GM06990 (cell line): ENCODE measurements around the gene TUBB2B.

Source experiments
- DNase-seq: peaks from one replicate; pipeline ENCODE4 v3.0.0-alpha.2; 2011; ENCODE audit not compliant: insufficient read length; ENCODE audit errors: extremely low read depth
- H3K27me3 ChIP-seq: replicated peaks from 2 replicates; pipeline ENCODE4 v1.6.0; 2011; ENCODE audit warnings: low read length; ENCODE audit not compliant: control insufficient read depth, insufficient read depth
- H3K36me3 ChIP-seq: 2 replicates; pipeline ENCODE4 v1.5.1; 2011; ENCODE audit warnings: low read length; ENCODE audit not compliant: control insufficient read depth, insufficient read depth
- H3K4me3 ChIP-seq: replicated peaks from 2 replicates; pipeline ENCODE4 v1.5.1; 2011; ENCODE audit warnings: low read depth, mild to moderate bottlenecking, control low read depth, low read length
- TF ChIP-seq, protein P1 (sequence below): IDR thresholded peaks from 2 replicates; pipeline ENCODE4 v1.5.1; 2011; ENCODE audit warnings: low read length, control low read depth, mild to moderate bottlenecking, inconsistent platforms; ENCODE audit not compliant: insufficient read depth, poor library complexity, severe bottlenecking

TUBB2B gene

GRCh38 chr6:3214898-3215297 lies 12.6 kb downstream of the TUBB2B start:
- H3K27me3 ChIP-seq: no peaks in the 10 kb centered on the region
- DNase-seq: no peak
- TF ChIP-seq, protein P1, sequence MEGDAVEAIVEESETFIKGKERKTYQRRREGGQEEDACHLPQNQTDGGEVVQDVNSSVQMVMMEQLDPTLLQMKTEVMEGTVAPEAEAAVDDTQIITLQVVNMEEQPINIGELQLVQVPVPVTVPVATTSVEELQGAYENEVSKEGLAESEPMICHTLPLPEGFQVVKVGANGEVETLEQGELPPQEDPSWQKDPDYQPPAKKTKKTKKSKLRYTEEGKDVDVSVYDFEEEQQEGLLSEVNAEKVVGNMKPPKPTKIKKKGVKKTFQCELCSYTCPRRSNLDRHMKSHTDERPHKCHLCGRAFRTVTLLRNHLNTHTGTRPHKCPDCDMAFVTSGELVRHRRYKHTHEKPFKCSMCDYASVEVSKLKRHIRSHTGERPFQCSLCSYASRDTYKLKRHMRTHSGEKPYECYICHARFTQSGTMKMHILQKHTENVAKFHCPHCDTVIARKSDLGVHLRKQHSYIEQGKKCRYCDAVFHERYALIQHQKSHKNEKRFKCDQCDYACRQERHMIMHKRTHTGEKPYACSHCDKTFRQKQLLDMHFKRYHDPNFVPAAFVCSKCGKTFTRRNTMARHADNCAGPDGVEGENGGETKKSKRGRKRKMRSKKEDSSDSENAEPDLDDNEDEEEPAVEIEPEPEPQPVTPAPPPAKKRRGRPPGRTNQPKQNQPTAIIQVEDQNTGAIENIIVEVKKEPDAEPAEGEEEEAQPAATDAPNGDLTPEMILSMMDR: no peak
- no peak overlapping the region for H3K4me3 ChIP-seq
- no peaks in the 10 kb centered on the region for H3K36me3 ChIP-seq

- TF ChIP-seq, protein P1: no peak
- H3K36me3 ChIP-seq: no peaks in the 10 kb centered on the region
- no peak overlapping the region for H3K4me3 ChIP-seq
- no peaks in the 10 kb centered on the region for H3K27me3 ChIP-seq
- DNase-seq: no peak
Measured at GRCh38 chr6:3213334-3213695, 14.1 kb downstream of the TUBB2B start.

DNA sequence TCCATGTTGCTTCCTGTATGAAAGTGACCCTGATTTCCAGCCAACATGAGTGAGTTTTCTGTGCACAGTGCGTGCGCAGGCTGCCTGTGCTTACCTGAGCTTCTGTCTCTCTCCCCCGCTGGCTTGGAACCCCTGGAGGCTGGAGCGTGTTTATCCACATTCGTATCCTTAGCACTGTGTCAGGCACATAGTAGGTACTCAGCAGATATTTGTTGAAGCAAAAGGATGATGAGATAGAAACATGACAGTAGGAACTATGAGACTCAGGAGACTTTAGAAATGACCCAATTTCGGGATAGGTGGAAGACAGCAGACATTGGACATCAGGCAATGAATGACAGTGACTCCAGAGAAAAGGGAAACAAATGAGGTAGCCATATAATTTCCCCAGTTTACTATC lies 15.2 kb downstream of the TUBB2B start:
- Histone ChIP-seq H3K4me3 (no peak overlapping the region), H3K36me3 (no peaks in the 10 kb centered on the region), H3K27me3 (no peaks in the 10 kb centered on the region)
- TF ChIP-seq, protein P1: no peak
- DNase-seq: no peak

- TF ChIP-seq, protein P1: no peak
- Histone ChIP-seq H3K36me3 (no peaks in the 10 kb centered on the region), H3K4me3 (no peak overlapping the region), H3K27me3 (no peaks in the 10 kb centered on the region)
- DNase-seq: no peak
Measured at GRCh38 chr6:3211681-3212080, 15.8 kb downstream of the TUBB2B start.

DNA sequence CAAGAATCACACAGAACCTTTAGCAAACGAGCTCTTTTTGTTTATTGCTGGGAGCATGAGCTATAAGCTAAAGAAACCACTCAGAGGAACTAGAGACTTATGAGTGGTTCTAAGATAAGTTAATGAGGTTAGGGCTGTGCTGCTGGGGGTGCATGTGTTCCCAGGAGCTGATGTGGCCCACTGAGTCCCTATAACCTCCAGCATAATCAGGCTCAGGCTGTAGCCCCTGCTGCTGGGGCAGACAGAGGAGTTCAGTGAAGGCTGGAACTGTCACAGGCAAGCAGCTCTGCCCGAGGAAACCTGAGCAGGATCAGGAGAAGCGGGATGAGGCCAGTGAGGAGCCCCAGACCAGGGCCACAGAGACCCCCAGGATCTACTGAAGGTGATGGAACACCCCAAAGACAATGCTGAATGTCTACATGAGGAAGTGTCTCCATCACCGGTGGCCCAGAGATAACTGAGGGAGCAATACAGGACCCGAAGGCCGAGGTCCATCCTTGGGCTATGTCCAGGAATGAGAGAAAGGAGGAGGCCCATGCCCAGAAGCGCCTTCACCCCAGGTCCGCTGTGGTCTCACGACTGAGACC lies 17.3 kb downstream of the TUBB2B start:
- H3K27me3 ChIP-seq: no peaks in the 10 kb centered on the region
- DNase-seq: no peak
- TF ChIP-seq, protein P1: no peak

More for the DNA sequence above, 17.3 kb downstream of the TUBB2B start:
- no peaks in the 10 kb centered on the region for H3K36me3 ChIP-seq
- no peak overlapping the region for H3K4me3 ChIP-seq
